ENCODE measurements around the gene PRUNE2.
A peak's percentile ranks its signal among the peaks of the same experiment; 100 is the strongest.

PRUNE2 gene

GRCh38 chr9:76905791-76906646 lies at the start of gene PRUNE2:
Gene PRUNE2 (minus strand): TSS chr9:76906114. CDS start chr9:76905963, 151 bp downstream.
- no peak for TF ChIP-seq CTCF (conservative IDR thresholded peaks at IDR 0.05)
- H3K27ac ChIP-seq: peak within 1 kb of the TSS; percentile 85

- H3K27ac ChIP-seq: 0 out of 2 replicates have a peak overlapping the region, but pooled peaks have one; percentile 85
These were observed 49.5 kb upstream of the PRUNE2 start for GRCh38 chr9:76955406-76955805.

- TF ChIP-seq CTCF (conservative IDR thresholded peaks at IDR 0.05): no peak
- H3K27ac ChIP-seq: no peak overlapping the region
These were observed 44.0 kb upstream of the PRUNE2 start for GRCh38 chr9:76949865-76950264.

GRCh38 chr9:76944011-76944410 lies 38.1 kb upstream of the PRUNE2 start:
- no peak for TF ChIP-seq CTCF (conservative IDR thresholded peaks at IDR 0.05)
- H3K27ac ChIP-seq: no peak overlapping the region

GRCh38 chr9:76943054-76943453 lies 37.1 kb upstream of the PRUNE2 start:
- H3K27ac ChIP-seq: no peak overlapping the region
- no peak for TF ChIP-seq CTCF (conservative IDR thresholded peaks at IDR 0.05)

- H3K27ac ChIP-seq: no peak overlapping the region
- TF ChIP-seq CTCF (conservative IDR thresholded peaks at IDR 0.05): no peak
These were observed 26.8 kb upstream of the PRUNE2 start for GRCh38 chr9:76932757-76933156.

GRCh38 chr9:76932265-76932664 lies 26.4 kb upstream of the PRUNE2 start:
- TF ChIP-seq CTCF (conservative IDR thresholded peaks at IDR 0.05): no peak
- no peak overlapping the region for H3K27ac ChIP-seq

Measured in VCaP (cell line).